ENCODE results near the gene APOH. TPM values are rescaled to one million over a fixed set of nuclear protein-coding genes. Genes with fewer than 3 reads are reported as not detected.

APOH gene
- not detected for total RNA-seq (2021; fragmentation: NEBNext Ultra II Directional; extraction: Animal tissue kit (Norgen Biotek cat#: 25700))
- long read RNA-seq, result 0 reads

GRCh38 chr17:66228887-66229782 lies at the start of gene APOH:
TSS of gene APOH (minus strand) at chr17:66229415. CDS start at chr17:66229379, 36 bp downstream.
- DNase-seq, result no peak
- H3K4me1 Mint-ChIP-seq (ENCODE audit: low read depth), result peaks cover under 1% of the 10 kb centered on the region; the same call in 1 of the 2 replicates
- TF ChIP-seq CTCF (IDR thresholded peaks at IDR 0.05), result no peak
- H3K4me3 Mint-ChIP-seq, result no peak within 1 kb of the TSS
- H3K36me3 Mint-ChIP-seq (ENCODE audit: low read depth), result no peaks in the 10 kb centered on the region
- H3K27ac Mint-ChIP-seq, result no peak within 1 kb of the TSS
- no peaks in the 10 kb centered on the region for H3K9me3 Mint-ChIP-seq
- peaks cover 6% of the 10 kb centered on the region for H3K27me3 Mint-ChIP-seq (ENCODE audit: insufficient read depth)

GRCh38 chr17:66277191-66277590 lies 48.0 kb upstream of the APOH start:
- Mint-ChIP-seq H3K4me1 (ENCODE audit: low read depth) (peaks cover 55% of the 10 kb centered on the region), H3K36me3 (ENCODE audit: low read depth) (peaks cover 4% of the 10 kb centered on the region; the same call in 1 of the 2 replicates), H3K27ac (no peak overlapping the region; the same call in 1 of the 2 replicates), H3K27me3 (ENCODE audit: insufficient read depth) (no peaks in the 10 kb centered on the region; the same call in 1 of the 2 replicates), H3K9me3 (no peaks in the 10 kb centered on the region), H3K4me3 (no peak overlapping the region)
- TF ChIP-seq CTCF (IDR thresholded peaks at IDR 0.05), result no peak
- no peak for DNase-seq

- no peak for TF ChIP-seq CTCF (IDR thresholded peaks at IDR 0.05)
- Mint-ChIP-seq H3K27me3 (ENCODE audit: insufficient read depth) (no peaks in the 10 kb centered on the region; the same call in 1 of the 2 replicates), H3K27ac (peak overlapping the region; percentile 87), H3K36me3 (ENCODE audit: low read depth) (no peaks in the 10 kb centered on the region), H3K4me1 (ENCODE audit: low read depth) (peaks cover 54% of the 10 kb centered on the region), H3K9me3 (no peaks in the 10 kb centered on the region), H3K4me3 (peak overlapping the region; percentile 79)
- peak; percentile 22 for DNase-seq
These were observed 47.2 kb upstream of the APOH start for GRCh38 chr17:66276328-66276937.

- Mint-ChIP-seq H3K27ac (peak overlapping the region; percentile 87), H3K9me3 (no peaks in the 10 kb centered on the region), H3K27me3 (ENCODE audit: insufficient read depth) (no peaks in the 10 kb centered on the region; the same call in 1 of the 2 replicates), H3K4me3 (peak overlapping the region; percentile 79), H3K36me3 (ENCODE audit: low read depth) (no peaks in the 10 kb centered on the region), H3K4me1 (ENCODE audit: low read depth) (peaks cover 61% of the 10 kb centered on the region)
- peak; percentile 99 for DNase-seq
- no peak for TF ChIP-seq CTCF (IDR thresholded peaks at IDR 0.05)
These were observed 46.4 kb upstream of the APOH start for GRCh38 chr17:66275651-66276050.

GRCh38 chr17:66273586-66273848 lies 44.3 kb upstream of the APOH start:
- no peak for TF ChIP-seq CTCF (IDR thresholded peaks at IDR 0.05)
- no peaks in the 10 kb centered on the region for H3K36me3 Mint-ChIP-seq (ENCODE audit: low read depth)
- peak overlapping the region; percentile 84 for H3K4me3 Mint-ChIP-seq

More at GRCh38 chr17:66273586-66273848, 44.3 kb upstream of the APOH start:
- DNase-seq, result no peak
- Mint-ChIP-seq H3K9me3 (no peaks in the 10 kb centered on the region), H3K4me1 (ENCODE audit: low read depth) (peaks cover 74% of the 10 kb centered on the region), H3K27me3 (ENCODE audit: insufficient read depth) (no peaks in the 10 kb centered on the region; the same call in 1 of the 2 replicates), H3K27ac (peak overlapping the region; percentile 83)
